IMR-90 (cell line): ENCODE results near the gene GALNT7. TPM values are rescaled to one million over a fixed set of nuclear protein-coding genes. Genes with fewer than 3 reads are reported as not detected.

ENCODE experiments used
- ATAC-seq: fragments of 200-7000 bp; cut with Tn5 transposase; 2 replicates; pipeline ENCODE4 v1.9.1; 2020; ENCODE audit warnings: low read depth, mild to moderate bottlenecking, moderate library complexity
- BruUV-seq: library from RNA; stranded (reverse); fragments of 400-500 nt; replicated peaks from 2 replicates; lab custom pipeline; 2021; lab: Mats Ljungman, UMichigan
- CTCF ChIA-PET: fragments of 300-600 bp; formaldehyde crosslinking; extraction: SDS; loops from one replicate; lab custom pipeline; 2021; ENCODE audit warnings: antibody characterized with exemption; lab: Yijun Ruan, JAX
- POLR2A ChIA-PET: fragments of 300-600 bp; sonication (Branson Sonifier 250); formaldehyde crosslinking; loops from one replicate; lab custom pipeline; 2022; ENCODE audit warnings: antibody characterized with exemption; ENCODE audit not compliant: unreplicated experiment; lab: Charles Lee
- DNase-seq: peaks from one replicate; pipeline ENCODE4 v3.0.0; 2013
- H2AFZ ChIP-seq: replicated peaks from 2 replicates; pipeline ENCODE3; 2013; ENCODE audit warnings: low read length, mild to moderate bottlenecking; ENCODE audit not compliant: poor library complexity
- H2AK5ac ChIP-seq: 2 replicates; pipeline ENCODE4 v1.6.1; 2013; ENCODE audit warnings: low read depth, low read length, inconsistent platforms
- H2AK9ac ChIP-seq: replicated peaks from 2 replicates; pipeline ENCODE3; 2013; ENCODE audit warnings: mild to moderate bottlenecking, low read depth, low read length, moderate library complexity; ENCODE audit not compliant: poor library complexity
- H2BK120ac ChIP-seq: 2 replicates; pipeline ENCODE4 v1.6.1; 2013; ENCODE audit warnings: low read depth, low read length, inconsistent platforms
- H2BK15ac ChIP-seq: 3 replicates; pipeline ENCODE4 v1.6.1; 2013; ENCODE audit warnings: low read depth, low read length, inconsistent platforms
- H2BK20ac ChIP-seq: 2 replicates; pipeline ENCODE4 v1.6.1; 2013; ENCODE audit warnings: low read depth, mild to moderate bottlenecking, inconsistent platforms, low read length, moderate library complexity
- H2BK5ac ChIP-seq: 2 replicates; pipeline ENCODE4 v1.6.1; 2013; ENCODE audit warnings: mild to moderate bottlenecking, low read depth, low read length, inconsistent platforms; ENCODE audit not compliant: poor library complexity, severe bottlenecking
- H3K14ac ChIP-seq: replicated peaks from 2 replicates; pipeline ENCODE4 v1.6.1; 2013; ENCODE audit warnings: low read depth, low read length, inconsistent platforms
- H3K18ac ChIP-seq: 2 replicates; pipeline ENCODE4 v1.6.1; 2013; ENCODE audit warnings: low read depth, low read length, control low read depth
- H3K23ac ChIP-seq: 2 replicates; pipeline ENCODE4 v1.6.1; 2013; ENCODE audit warnings: low read depth, low read length, inconsistent platforms
- H3K27ac ChIP-seq: 2 replicates; pipeline ENCODE4 v1.5.1; 2013; ENCODE audit warnings: mild to moderate bottlenecking, control low read depth, low read length; ENCODE audit not compliant: insufficient read depth
- H3K27me3 ChIP-seq: 2 replicates; pipeline ENCODE4 v1.6.1; 2013; ENCODE audit warnings: low read length; ENCODE audit not compliant: control insufficient read depth, insufficient read depth
- H3K36me3 ChIP-seq: 2 replicates; pipeline ENCODE4 v1.6.1; 2013; ENCODE audit warnings: low read length, mixed read lengths; ENCODE audit not compliant: control insufficient read depth, insufficient read depth
- H3K4ac ChIP-seq: 2 replicates; pipeline ENCODE4 v1.6.1; 2013; ENCODE audit warnings: low read depth, low read length, inconsistent platforms
- H3K4me1 ChIP-seq: 2 replicates; pipeline ENCODE4 v1.6.1; 2013; ENCODE audit warnings: low read length, mixed read lengths; ENCODE audit not compliant: control insufficient read depth, insufficient read depth
- H3K4me2 ChIP-seq: 2 replicates; pipeline ENCODE4 v1.6.1; 2013; ENCODE audit warnings: low read depth, mild to moderate bottlenecking, control low read depth, low read length, moderate library complexity
- H3K4me3 ChIP-seq: 2 replicates; pipeline ENCODE4 v1.5.1; 2013; ENCODE audit warnings: low read depth, mild to moderate bottlenecking, control low read depth, low read length, moderate library complexity; ENCODE audit not compliant: insufficient read depth
- H3K56ac ChIP-seq: 2 replicates; pipeline ENCODE4 v1.6.1; 2013; ENCODE audit warnings: low read length, inconsistent platforms; ENCODE audit not compliant: insufficient read depth; ENCODE audit errors: extremely low read depth
- H3K79me1 ChIP-seq, 2 experiments: 2 replicates each; pipeline ENCODE4 v1.6.1; 2013; ENCODE audit warnings: low read length in 2 of 2, inconsistent platforms in 1 of 2, low read depth in 1 of 2
- H3K9ac ChIP-seq: 2 replicates; pipeline ENCODE4 v1.6.1; 2013; ENCODE audit warnings: low read depth, low read length, control low read depth
- H3K9me1 ChIP-seq: 2 replicates; pipeline ENCODE4 v1.6.1; 2013; ENCODE audit warnings: low read length, inconsistent platforms; ENCODE audit not compliant: insufficient read depth
- H3K9me3 ChIP-seq: 2 replicates; pipeline ENCODE4 v1.6.1; 2013; ENCODE audit warnings: low read length; ENCODE audit not compliant: control insufficient read depth, insufficient read depth
- H4K20me1 ChIP-seq: 2 replicates; pipeline ENCODE4 v1.6.1; 2013; ENCODE audit warnings: low read length, inconsistent platforms; ENCODE audit not compliant: insufficient read depth
- H4K5ac ChIP-seq: 2 replicates; pipeline ENCODE4 v1.6.1; 2013; ENCODE audit warnings: mild to moderate bottlenecking, low read depth, low read length, control low read depth
- H4K8ac ChIP-seq, 2 experiments: 2 replicates each; pipeline ENCODE4 v1.6.1; 2013; ENCODE audit warnings: low read depth in 2 of 2, low read length in 2 of 2, control low read depth in 1 of 2, inconsistent platforms in 1 of 2
- H4K91ac ChIP-seq: 2 replicates; pipeline ENCODE4 v1.6.1; 2013; ENCODE audit warnings: low read depth, low read length, inconsistent platforms; ENCODE audit not compliant: insufficient read depth
- BHLHE40 ChIP-seq: fragments of 150-350 bp; IDR thresholded peaks from 2 replicates; pipeline ENCODE4 v1.6.1; 2016; ENCODE audit warnings: mild to moderate bottlenecking, low read depth, low read length
- CEBPB ChIP-seq: IDR thresholded peaks from 2 replicates; pipeline ENCODE4 v1.6.1; 2012; ENCODE audit warnings: low read depth, low read length, improper control_type of control experiment
- CHD1 ChIP-seq: IDR thresholded peaks from 2 replicates; pipeline ENCODE4 v1.6.1; 2012; ENCODE audit warnings: low read depth, low read length, improper control_type of control experiment
- ELK1 ChIP-seq: fragments of 150-350 bp; IDR thresholded peaks from 2 replicates; pipeline ENCODE4 v1.6.1; 2016; ENCODE audit warnings: low read depth, mild to moderate bottlenecking, low read length, moderate library complexity, borderline replicate concordance
- FOS ChIP-seq: fragments of 150-350 bp; IDR thresholded peaks from 2 replicates; pipeline ENCODE4 v1.6.1; 2016; ENCODE audit warnings: low read depth, low read length
- MAFK ChIP-seq: IDR thresholded peaks from 2 replicates; pipeline ENCODE4 v1.6.1; 2012; ENCODE audit warnings: low read depth, low read length, improper control_type of control experiment
- MAZ ChIP-seq: IDR thresholded peaks from 2 replicates; pipeline ENCODE4 v1.6.1; 2012; ENCODE audit warnings: low read depth, mild to moderate bottlenecking, low read length, improper control_type of control experiment, moderate library complexity, borderline replicate concordance
- MXI1 ChIP-seq: IDR thresholded peaks from 2 replicates; pipeline ENCODE4 v1.6.1; 2012; ENCODE audit warnings: low read depth, mild to moderate bottlenecking, low read length, moderate library complexity, borderline replicate concordance
- NFE2L2 ChIP-seq: fragments of 150-350 bp; IDR thresholded peaks from 2 replicates; pipeline ENCODE4 v1.6.1; 2016; ENCODE audit warnings: low read depth, mild to moderate bottlenecking, low read length
- POLR2A ChIP-seq: IDR thresholded peaks from 2 replicates; pipeline ENCODE4 v1.6.1; 2012; ENCODE audit warnings: mild to moderate bottlenecking, low read depth, low read length
- RAD21 ChIP-seq: IDR thresholded peaks from 2 replicates; pipeline ENCODE4 v1.6.1; 2012; ENCODE audit warnings: low read length, improper control_type of control experiment
- RFX5 ChIP-seq: IDR thresholded peaks from 2 replicates; pipeline ENCODE4 v1.8.0; 2012; ENCODE audit warnings: low read depth, mild to moderate bottlenecking, low read length, moderate library complexity
- SMC3 ChIP-seq: fragments of 150-350 bp; IDR thresholded peaks from 2 replicates; pipeline ENCODE4 v1.6.1; 2016; ENCODE audit warnings: low read depth, mild to moderate bottlenecking, antibody characterized with exemption, low read length, moderate library complexity
- WGBS, 2 experiments: methylation state at CpG; one replicate each; pipeline versions ENCODE4 v1.1.5 to v1.1.7; 2013; ENCODE audit warnings: missing lambda C conversion rate in 2 of 2; ENCODE audit not compliant: insufficient read length in 1 of 2; ENCODE audit errors: extremely low coverage in 2 of 2; 5-methylcytosine and 5-hydroxymethylcytosine counted together
- dilution Hi-C: fragments of 300-500 bp; cut with HindIII; formaldehyde crosslinking; loops from one replicate; pipeline ENCODE4 v1.14.3; 2018; ENCODE audit warnings: low sequenced_read_pairs; ENCODE audit not compliant: unreplicated experiment
- in situ Hi-C: fragments of 300-500 bp; cut with MboI; formaldehyde crosslinking; loops from 3 replicates; pipeline ENCODE4 v1.14.3; 2019; ENCODE audit warnings: low sequenced_read_pairs, inconsistent platforms, mixed read lengths
- intact Hi-C: fragments of 100-400 bp; cut with micrococcal nuclease; formaldehyde crosslinking; loops from 2 replicates; pipeline ENCODE4 v1.10.0; 2022
- polyA plus RNA-seq, 3 experiments: library from polyadenylated mRNA; depleted of rRNA; stranded (reverse); fragments of >200 nt; gene quantifications; 2 replicates each; pipeline ENCODE4 v1.2.3, GENCODE V29; 2012; ENCODE audit warnings: low replicate concordance in 1 of 3
- total RNA-seq: library from RNA; depleted of rRNA; stranded (reverse); fragments of >200 nt; gene quantifications from 2 replicates; pipeline ENCODE4 v1.2.3, GENCODE V29; 2012
- TF ChIP-seq, protein P1 (sequence below): fragments of 150-350 bp; IDR thresholded peaks from 2 replicates; pipeline ENCODE4 v1.6.1; 2017; ENCODE audit warnings: mild to moderate bottlenecking, antibody characterized with exemption, low read length, low read depth
- TF ChIP-seq, protein P2 (sequence below): conservative IDR thresholded peaks from 2 replicates; pipeline ENCODE4 v1.5.1; 2012; ENCODE audit warnings: mild to moderate bottlenecking, low read depth, low read length, improper control_type of control experiment

The GALNT7 gene
- total and polyA plus RNA-seq, 2 of the 4 experiments (the other 2 are of a cell fraction): 19.1 to 31.2 TPM

GRCh38 chr4:173200103-173200884 lies 31.7 kb downstream of the GALNT7 start:
- no TSS peak for BruUV-seq
- no peak overlapping the region for H3K9ac ChIP-seq
- ATAC-seq (no peak), DNase-seq (no peak)
- no peak overlapping the region for H3K18ac ChIP-seq
- H3K9me3 ChIP-seq: no peaks in the 10 kb centered on the region
- peaks cover 3% of the 10 kb centered on the region in 2 experiments; a peak in 1 of 4 replicates for H3K79me1 ChIP-seq
- H2AK9ac ChIP-seq: no peak overlapping the region
- no peaks in the 10 kb centered on the region for H3K36me3 ChIP-seq
- H3K27me3 ChIP-seq: no peaks in the 10 kb centered on the region
- H2BK15ac ChIP-seq: no peak overlapping the region
- H3K9me1 ChIP-seq: no peaks in the 10 kb centered on the region
- H2BK20ac ChIP-seq: no peak overlapping the region
- H3K27ac ChIP-seq: no peak overlapping the region
- no peak overlapping the region for H2AFZ ChIP-seq
- H3K4me3 ChIP-seq: no peak overlapping the region
- H2BK120ac ChIP-seq: no peak overlapping the region
- CTCF ChIA-PET: no interaction called here
- H4K8ac ChIP-seq: no peak overlapping the region
- POLR2A ChIA-PET: no interaction called here
- no peak overlapping the region for H3K23ac ChIP-seq
- no peak overlapping the region for H3K14ac ChIP-seq
- peaks cover 4% of the 10 kb centered on the region; the same call in 1 of the 2 replicates for H4K20me1 ChIP-seq
- H3K4me1 ChIP-seq: no peaks in the 10 kb centered on the region
- H3K56ac ChIP-seq: no peak overlapping the region
- H2AK5ac ChIP-seq: no peak overlapping the region
- intact Hi-C loops (no loop called here), dilution Hi-C loops (no loop called here), in situ Hi-C loops (no loop called here)
- H3K4ac ChIP-seq: no peak overlapping the region
- H2BK5ac ChIP-seq: no peak overlapping the region
- H4K5ac ChIP-seq: no peak overlapping the region
- WGBS, 2 experiments: no CpG with 5 or more reads among the region's 4 CpGs
- H3K4me2 ChIP-seq: no peak overlapping the region
- no peak overlapping the region for H4K91ac ChIP-seq
- TF ChIP-seq RFX5: no peak
- TF ChIP-seq BHLHE40: no peak
- TF ChIP-seq MAFK: no peak
- TF ChIP-seq POLR2A: no peak
- no peak for TF ChIP-seq MXI1
- no peak for TF ChIP-seq CEBPB
- TF ChIP-seq ELK1: no peak
- TF ChIP-seq FOS: no peak
- TF ChIP-seq MAZ: no peak
- TF ChIP-seq, protein P1, sequence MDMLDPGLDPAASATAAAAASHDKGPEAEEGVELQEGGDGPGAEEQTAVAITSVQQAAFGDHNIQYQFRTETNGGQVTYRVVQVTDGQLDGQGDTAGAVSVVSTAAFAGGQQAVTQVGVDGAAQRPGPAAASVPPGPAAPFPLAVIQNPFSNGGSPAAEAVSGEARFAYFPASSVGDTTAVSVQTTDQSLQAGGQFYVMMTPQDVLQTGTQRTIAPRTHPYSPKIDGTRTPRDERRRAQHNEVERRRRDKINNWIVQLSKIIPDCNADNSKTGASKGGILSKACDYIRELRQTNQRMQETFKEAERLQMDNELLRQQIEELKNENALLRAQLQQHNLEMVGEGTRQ: no peak
- TF ChIP-seq RAD21: no peak
- no peak for TF ChIP-seq SMC3
- TF ChIP-seq, protein P2, sequence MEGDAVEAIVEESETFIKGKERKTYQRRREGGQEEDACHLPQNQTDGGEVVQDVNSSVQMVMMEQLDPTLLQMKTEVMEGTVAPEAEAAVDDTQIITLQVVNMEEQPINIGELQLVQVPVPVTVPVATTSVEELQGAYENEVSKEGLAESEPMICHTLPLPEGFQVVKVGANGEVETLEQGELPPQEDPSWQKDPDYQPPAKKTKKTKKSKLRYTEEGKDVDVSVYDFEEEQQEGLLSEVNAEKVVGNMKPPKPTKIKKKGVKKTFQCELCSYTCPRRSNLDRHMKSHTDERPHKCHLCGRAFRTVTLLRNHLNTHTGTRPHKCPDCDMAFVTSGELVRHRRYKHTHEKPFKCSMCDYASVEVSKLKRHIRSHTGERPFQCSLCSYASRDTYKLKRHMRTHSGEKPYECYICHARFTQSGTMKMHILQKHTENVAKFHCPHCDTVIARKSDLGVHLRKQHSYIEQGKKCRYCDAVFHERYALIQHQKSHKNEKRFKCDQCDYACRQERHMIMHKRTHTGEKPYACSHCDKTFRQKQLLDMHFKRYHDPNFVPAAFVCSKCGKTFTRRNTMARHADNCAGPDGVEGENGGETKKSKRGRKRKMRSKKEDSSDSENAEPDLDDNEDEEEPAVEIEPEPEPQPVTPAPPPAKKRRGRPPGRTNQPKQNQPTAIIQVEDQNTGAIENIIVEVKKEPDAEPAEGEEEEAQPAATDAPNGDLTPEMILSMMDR: no peak
- no peak for TF ChIP-seq NFE2L2
- no peak for TF ChIP-seq CHD1
